HEK293 (cell line): ENCODE results near the gene EARS2.

Experiments
- CTCF ChIA-PET: fragments of 350-600 bp; formaldehyde crosslinking; extraction: SDS; loops from one replicate; lab custom pipeline; 2021; ENCODE audit warnings: antibody characterized with exemption; lab: Yijun Ruan, JAX
- POLR2A ChIA-PET: fragments of 300-600 bp; formaldehyde crosslinking; extraction: SDS; loops from one replicate; lab custom pipeline; 2020; ENCODE audit warnings: antibody characterized with exemption, inconsistent platforms; lab: Yijun Ruan, JAX
- H3K27ac ChIP-seq: fragments of 200-500 bp; sonication (Bioruptor generic); 2 replicates; pipeline ENCODE4 v1.5.1; 2014; ENCODE audit warnings: low read depth, low read length, control low read depth, inconsistent platforms; ENCODE audit errors: extremely low read depth
- H3K36me3 ChIP-seq, 2 experiments: fragments of 200-500 bp in 1 of 2; sonication (Bioruptor generic) in 1 of 2; 1 replicate in 1 of 2; 2 replicates in 1 of 2; pipeline ENCODE4 v1.5.1; 2014 to 2017; ENCODE audit warnings: inconsistent platforms in 2 of 2, low read length in 2 of 2; ENCODE audit not compliant: control insufficient read depth in 2 of 2, insufficient read depth in 1 of 2
- H3K4me1 ChIP-seq: fragments of 200-500 bp; sonication (Bioruptor generic); 2 replicates; pipeline ENCODE4 v1.5.1; 2014; ENCODE audit warnings: mild to moderate bottlenecking, low read length, inconsistent platforms; ENCODE audit not compliant: control insufficient read depth, insufficient read depth
- H3K4me3 ChIP-seq: 2 replicates; pipeline ENCODE4 v1.5.1; 2011; ENCODE audit warnings: low read depth, mild to moderate bottlenecking, control low read depth, low read length, moderate library complexity
- H3K9me3 ChIP-seq: fragments of 200-500 bp; sonication (Bioruptor generic); 2 replicates; pipeline ENCODE4 v1.5.1; 2014; ENCODE audit warnings: low read depth, low read length, inconsistent platforms; ENCODE audit not compliant: control insufficient read depth, insufficient read depth
- BCL11B ChIP-seq: fragments of 450-650 bp; formaldehyde crosslinking; IDR thresholded peaks from 2 replicates; pipeline ENCODE4 v1.5.1; 2016; ENCODE audit warnings: low read depth, missing biosample characterization, missing genetic modification characterization
- GLIS1 ChIP-seq: fragments of 450-650 bp; formaldehyde crosslinking; IDR thresholded peaks from 2 replicates; pipeline ENCODE4 v1.5.1; 2016; ENCODE audit warnings: missing biosample characterization, missing genetic modification characterization
- IKZF3 ChIP-seq: fragments of 450-650 bp; IDR thresholded peaks from 2 replicates; pipeline ENCODE4 v1.5.0; 2018; ENCODE audit warnings: missing biosample characterization, mild to moderate bottlenecking, missing genetic modification characterization, moderate library complexity
- PBX3 ChIP-seq: sonication (generic); formaldehyde crosslinking; IDR thresholded peaks from 2 replicates; pipeline ENCODE4 v1.8.1; 2022; ENCODE audit warnings: mild to moderate bottlenecking, moderate library complexity, missing genetic modification reagents
- ZNF138 ChIP-seq: fragments of 450-650 bp; formaldehyde crosslinking; IDR thresholded peaks from 2 replicates; pipeline ENCODE4 v1.5.1; 2016; ENCODE audit warnings: missing biosample characterization, missing genetic modification characterization, borderline replicate concordance
- ZNF146 ChIP-seq: fragments of 450-650 bp; formaldehyde crosslinking; IDR thresholded peaks from 2 replicates; pipeline ENCODE4 v1.5.1; 2016; ENCODE audit warnings: missing biosample characterization, missing genetic modification characterization
- ZNF148 ChIP-seq: fragments of 450-650 bp; formaldehyde crosslinking; IDR thresholded peaks from 2 replicates; pipeline ENCODE4 v1.5.0; 2017; ENCODE audit warnings: missing biosample characterization, missing genetic modification characterization, borderline replicate concordance
- ZNF174 ChIP-seq: fragments of 450-650 bp; formaldehyde crosslinking; IDR thresholded peaks from 2 replicates; pipeline ENCODE4 v1.5.0; 2017; ENCODE audit warnings: missing biosample characterization, mild to moderate bottlenecking, missing genetic modification characterization
- ZNF175 ChIP-seq: fragments of 450-650 bp; formaldehyde crosslinking; IDR thresholded peaks from 2 replicates; pipeline ENCODE4 v1.5.1; 2016; ENCODE audit warnings: missing biosample characterization, missing genetic modification characterization
- ZNF2 ChIP-seq: fragments of 450-650 bp; formaldehyde crosslinking; IDR thresholded peaks from 2 replicates; pipeline ENCODE4 v1.5.1; 2016; ENCODE audit warnings: missing biosample characterization, missing genetic modification characterization
- ZNF221 ChIP-seq: fragments of 450-650 bp; formaldehyde crosslinking; IDR thresholded peaks from 2 replicates; pipeline ENCODE4 v1.5.1; 2017; ENCODE audit warnings: missing biosample characterization, missing genetic modification characterization, borderline replicate concordance
- ZNF26 ChIP-seq: fragments of 450-650 bp; formaldehyde crosslinking; IDR thresholded peaks from 2 replicates; pipeline ENCODE4 v1.5.1; 2016; ENCODE audit warnings: missing biosample characterization, missing genetic modification characterization
- ZNF324 ChIP-seq: fragments of 450-650 bp; formaldehyde crosslinking; IDR thresholded peaks from 2 replicates; pipeline ENCODE4 v1.5.1; 2016; ENCODE audit warnings: missing biosample characterization, missing genetic modification characterization
- ZNF404 ChIP-seq: fragments of 450-650 bp; formaldehyde crosslinking; IDR thresholded peaks from 2 replicates; pipeline ENCODE4 v1.5.1; 2017; ENCODE audit warnings: missing biosample characterization, missing genetic modification characterization
- ZNF449 ChIP-seq: fragments of 450-650 bp; formaldehyde crosslinking; IDR thresholded peaks from 2 replicates; pipeline ENCODE4 v1.5.1; 2017; ENCODE audit warnings: missing biosample characterization, mild to moderate bottlenecking, missing genetic modification characterization, moderate library complexity
- ZNF510 ChIP-seq: fragments of 450-650 bp; formaldehyde crosslinking; IDR thresholded peaks from 2 replicates; pipeline ENCODE4 v1.5.1; 2018; ENCODE audit warnings: mild to moderate bottlenecking, missing genetic modification characterization, missing biosample characterization; ENCODE audit not compliant: insufficient replicate concordance
- ZNF514 ChIP-seq: fragments of 450-650 bp; formaldehyde crosslinking; IDR thresholded peaks from 2 replicates; pipeline ENCODE4 v1.5.1; 2016; ENCODE audit warnings: missing biosample characterization, missing genetic modification characterization
- ZNF544 ChIP-seq: fragments of 450-650 bp; formaldehyde crosslinking; IDR thresholded peaks from 2 replicates; pipeline ENCODE4 v1.5.0; 2017; ENCODE audit warnings: missing biosample characterization, missing genetic modification characterization
- ZNF548 ChIP-seq: fragments of 450-650 bp; formaldehyde crosslinking; IDR thresholded peaks from 2 replicates; pipeline ENCODE4 v1.5.1; 2016; ENCODE audit warnings: missing biosample characterization, missing genetic modification characterization
- ZNF571 ChIP-seq: fragments of 450-650 bp; formaldehyde crosslinking; IDR thresholded peaks from 2 replicates; pipeline ENCODE4 v1.5.0; 2017; ENCODE audit warnings: missing biosample characterization, missing genetic modification characterization
- ZNF600 ChIP-seq: fragments of 450-650 bp; formaldehyde crosslinking; IDR thresholded peaks from 2 replicates; pipeline ENCODE4 v1.5.1; 2016; ENCODE audit warnings: missing biosample characterization, missing genetic modification characterization
- ZNF629 ChIP-seq: fragments of 450-650 bp; formaldehyde crosslinking; IDR thresholded peaks from 2 replicates; pipeline ENCODE4 v1.5.1; 2017; ENCODE audit warnings: missing biosample characterization, missing genetic modification characterization
- ZNF670 ChIP-seq: fragments of 450-650 bp; formaldehyde crosslinking; IDR thresholded peaks from 2 replicates; pipeline ENCODE4 v1.5.1; 2016; ENCODE audit warnings: missing biosample characterization, missing genetic modification characterization, low read depth
- ZNF768 ChIP-seq: fragments of 450-650 bp; formaldehyde crosslinking; IDR thresholded peaks from 2 replicates; pipeline ENCODE4 v1.5.1; 2018; ENCODE audit warnings: missing biosample characterization, mild to moderate bottlenecking, missing genetic modification characterization
- ZNF777 ChIP-seq: fragments of 450-650 bp; formaldehyde crosslinking; IDR thresholded peaks from 2 replicates; pipeline ENCODE4 v1.5.1; 2017; ENCODE audit warnings: missing biosample characterization, missing genetic modification characterization, borderline replicate concordance
- TF ChIP-seq, protein P1 (sequence below): fragments of 450-650 bp; formaldehyde crosslinking; IDR thresholded peaks from 2 replicates; pipeline ENCODE4 v1.5.1; 2017; ENCODE audit warnings: missing biosample characterization, missing genetic modification characterization

The EARS2 gene

DNA sequence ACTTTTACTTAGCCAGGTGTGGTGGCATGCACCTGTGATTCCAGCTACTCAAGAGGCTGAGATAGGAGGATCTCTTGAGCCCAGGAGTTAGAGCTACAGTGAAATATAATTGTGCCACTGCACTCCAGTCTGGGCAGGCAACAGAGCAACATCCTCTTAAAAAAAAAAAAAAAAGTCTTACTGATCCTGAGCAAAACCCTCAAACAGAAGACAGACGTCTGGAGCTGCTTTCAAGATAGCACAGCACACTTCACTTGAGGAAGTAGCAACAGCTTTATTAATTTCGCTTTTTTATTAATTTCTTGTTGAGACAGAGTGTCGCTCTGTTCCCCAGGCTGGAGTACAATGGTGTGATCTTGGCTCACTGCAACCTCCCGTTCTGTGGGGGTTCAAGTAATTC is 36.6 kb downstream of the EARS2 start:
- Histone ChIP-seq H3K4me3 (no peak overlapping the region), H3K27ac (no peak overlapping the region), H3K9me3 (no peaks in the 10 kb centered on the region), H3K36me3 (peaks cover 0 to 51% of the 10 kb centered on the region in 2 experiments; a peak in 2 of 3 replicates), H3K4me1 (no peaks in the 10 kb centered on the region)
- TF ChIP-seq ZNF768 (tag by site-specific recombination) (no peak), ZNF600 (tag by site-specific recombination) (no peak), GLIS1 (no peak), ZNF2 (tag by site-specific recombination) (no peak), ZNF777 (tag by site-specific recombination) (no peak), ZNF324 (tag by site-specific recombination) (no peak), ZNF221 (tag by site-specific recombination) (no peak), ZNF670 (tag by site-specific recombination) (no peak), PBX3 (CRISPR knock-in tag) (no peak), ZNF138 (tag by site-specific recombination) (no peak), ZNF571 (tag by site-specific recombination) (no peak), ZNF544 (no peak), ZNF175 (tag by site-specific recombination) (no peak), BCL11B (tag by site-specific recombination) (no peak), ZNF26 (tag by site-specific recombination) (no peak)
- TF ChIP-seq, protein P1, sequence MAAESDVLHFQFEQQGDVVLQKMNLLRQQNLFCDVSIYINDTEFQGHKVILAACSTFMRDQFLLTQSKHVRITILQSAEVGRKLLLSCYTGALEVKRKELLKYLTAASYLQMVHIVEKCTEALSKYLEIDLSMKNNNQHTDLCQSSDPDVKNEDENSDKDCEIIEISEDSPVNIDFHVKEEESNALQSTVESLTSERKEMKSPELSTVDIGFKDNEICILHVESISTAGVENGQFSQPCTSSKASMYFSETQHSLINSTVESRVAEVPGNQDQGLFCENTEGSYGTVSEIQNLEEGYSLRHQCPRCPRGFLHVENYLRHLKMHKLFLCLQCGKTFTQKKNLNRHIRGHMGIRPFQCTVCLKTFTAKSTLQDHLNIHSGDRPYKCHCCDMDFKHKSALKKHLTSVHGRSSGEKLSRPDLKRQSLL = no peak
- ChIA-PET CTCF (no interaction called here), POLR2A (no interaction called here)

DNA sequence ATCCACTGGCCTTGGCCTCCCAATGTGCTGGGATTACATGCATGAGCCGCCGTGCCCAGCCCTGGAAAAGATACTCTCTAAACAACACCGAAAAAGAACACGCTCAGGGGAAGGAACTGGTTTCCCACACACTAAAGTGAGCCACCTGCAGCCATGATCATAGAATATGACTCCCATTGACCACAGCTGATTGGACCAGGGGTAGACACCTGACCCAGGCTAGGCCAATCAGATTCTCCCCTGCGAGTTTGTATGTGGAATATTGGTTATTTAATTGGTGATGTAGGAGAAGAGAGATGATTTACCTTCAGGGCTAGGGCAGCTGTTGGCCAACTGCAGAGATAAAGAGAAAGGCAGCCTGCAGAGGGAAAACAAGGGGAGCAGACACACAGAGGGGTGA is 37.9 kb downstream of the EARS2 start:
- TF ChIP-seq ZNF629 (tag by site-specific recombination) (no peak), IKZF3 (tag by site-specific recombination) (no peak), ZNF510 (tag by site-specific recombination) (no peak), ZNF404 (no peak), ZNF514 (tag by site-specific recombination) (no peak), ZNF449 (no peak), ZNF548 (tag by site-specific recombination) (no peak), ZNF146 (tag by site-specific recombination) (no peak), ZNF148 (tag by site-specific recombination) (no peak), ZNF174 (tag by site-specific recombination) (no peak)
- Histone ChIP-seq H3K4me1 (no peaks in the 10 kb centered on the region), H3K9me3 (no peaks in the 10 kb centered on the region), H3K27ac (no peak overlapping the region), H3K4me3 (no peak overlapping the region), H3K36me3 (peaks cover 4 to 39% of the 10 kb centered on the region in 2 experiments; a peak in 2 of 3 replicates)
- ChIA-PET POLR2A (no interaction called here), CTCF (interaction anchor here (0.6 kb wide), 1 partner anchor 31 kb away, joined by 5 read pairs; no protein-coding TSS in a partner anchor)
